Nephron (organoid): ENCODE data around the gene ALG12.

Experiments
- H3K27ac Mint-ChIP-seq, 3 experiments: 2 replicates each; pipeline ENCODE4 v1.8.0; 2020; ENCODE audit warnings: mixed read lengths in 3 of 3, mild to moderate bottlenecking in 2 of 3, moderate library complexity in 1 of 3
- H3K27me3 Mint-ChIP-seq: 2 replicates; pipeline ENCODE4 v1.8.0; 2021; ENCODE audit warnings: low read depth, mild to moderate bottlenecking, moderate library complexity, mixed read lengths
- H3K36me3 Mint-ChIP-seq: 2 replicates; pipeline ENCODE4 v1.8.0; 2020; ENCODE audit warnings: low read depth, mixed read lengths
- H3K4me1 Mint-ChIP-seq: 2 replicates; pipeline ENCODE4 v1.8.0; 2020; ENCODE audit warnings: mixed read lengths
- H3K4me3 Mint-ChIP-seq, 3 experiments: 2 replicates each; pipeline ENCODE4 v1.8.0; 2020; ENCODE audit warnings: mild to moderate bottlenecking in 3 of 3, mixed read lengths in 3 of 3, moderate library complexity in 2 of 3
- H3K9me3 Mint-ChIP-seq: 2 replicates; pipeline ENCODE4 v1.8.0; 2020; ENCODE audit warnings: mixed read lengths
- TF ChIP-seq, protein P1 (sequence below), 3 experiments: fragments of 200-600 bp; sonication (generic); IDR thresholded peaks; one replicate each; pipeline ENCODE4 v1.5.0; 2021; ENCODE audit warnings: antibody characterized with exemption in 3 of 3; ENCODE audit not compliant: unreplicated experiment in 3 of 3

ALG12 gene

DNA sequence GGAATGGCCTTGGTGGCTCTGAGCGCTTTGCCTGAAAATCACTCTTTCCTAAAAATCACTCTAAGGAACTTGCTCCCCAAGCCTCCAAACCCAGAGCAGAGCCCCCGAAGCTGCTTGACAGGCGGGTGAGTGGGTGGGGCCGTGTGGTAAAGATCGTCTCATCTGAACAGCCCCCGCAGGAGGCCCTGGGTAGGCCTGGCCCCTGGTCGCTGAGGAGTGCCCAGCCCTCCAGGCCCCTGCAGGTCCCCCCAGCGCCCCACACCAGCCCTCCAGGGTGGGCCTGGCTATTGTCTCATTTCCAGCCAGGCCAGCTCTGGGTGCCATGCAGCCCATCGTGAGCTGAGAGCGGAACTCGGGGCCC is 25.1 kb upstream of the ALG12 start:
- TF ChIP-seq, protein P1, sequence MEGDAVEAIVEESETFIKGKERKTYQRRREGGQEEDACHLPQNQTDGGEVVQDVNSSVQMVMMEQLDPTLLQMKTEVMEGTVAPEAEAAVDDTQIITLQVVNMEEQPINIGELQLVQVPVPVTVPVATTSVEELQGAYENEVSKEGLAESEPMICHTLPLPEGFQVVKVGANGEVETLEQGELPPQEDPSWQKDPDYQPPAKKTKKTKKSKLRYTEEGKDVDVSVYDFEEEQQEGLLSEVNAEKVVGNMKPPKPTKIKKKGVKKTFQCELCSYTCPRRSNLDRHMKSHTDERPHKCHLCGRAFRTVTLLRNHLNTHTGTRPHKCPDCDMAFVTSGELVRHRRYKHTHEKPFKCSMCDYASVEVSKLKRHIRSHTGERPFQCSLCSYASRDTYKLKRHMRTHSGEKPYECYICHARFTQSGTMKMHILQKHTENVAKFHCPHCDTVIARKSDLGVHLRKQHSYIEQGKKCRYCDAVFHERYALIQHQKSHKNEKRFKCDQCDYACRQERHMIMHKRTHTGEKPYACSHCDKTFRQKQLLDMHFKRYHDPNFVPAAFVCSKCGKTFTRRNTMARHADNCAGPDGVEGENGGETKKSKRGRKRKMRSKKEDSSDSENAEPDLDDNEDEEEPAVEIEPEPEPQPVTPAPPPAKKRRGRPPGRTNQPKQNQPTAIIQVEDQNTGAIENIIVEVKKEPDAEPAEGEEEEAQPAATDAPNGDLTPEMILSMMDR (IDR thresholded peaks at IDR 0.05; ENCODE audit: unreplicated experiment in 3 of 3): no peak
- Mint-ChIP-seq H3K36me3 (no peaks in the 10 kb centered on the region), H3K27me3 (no peaks in the 10 kb centered on the region), H3K27ac (no peak overlapping the region), H3K4me3 (no peak overlapping the region), H3K9me3 (no peaks in the 10 kb centered on the region), H3K4me1 (peaks cover 4% of the 10 kb centered on the region)

DNA sequence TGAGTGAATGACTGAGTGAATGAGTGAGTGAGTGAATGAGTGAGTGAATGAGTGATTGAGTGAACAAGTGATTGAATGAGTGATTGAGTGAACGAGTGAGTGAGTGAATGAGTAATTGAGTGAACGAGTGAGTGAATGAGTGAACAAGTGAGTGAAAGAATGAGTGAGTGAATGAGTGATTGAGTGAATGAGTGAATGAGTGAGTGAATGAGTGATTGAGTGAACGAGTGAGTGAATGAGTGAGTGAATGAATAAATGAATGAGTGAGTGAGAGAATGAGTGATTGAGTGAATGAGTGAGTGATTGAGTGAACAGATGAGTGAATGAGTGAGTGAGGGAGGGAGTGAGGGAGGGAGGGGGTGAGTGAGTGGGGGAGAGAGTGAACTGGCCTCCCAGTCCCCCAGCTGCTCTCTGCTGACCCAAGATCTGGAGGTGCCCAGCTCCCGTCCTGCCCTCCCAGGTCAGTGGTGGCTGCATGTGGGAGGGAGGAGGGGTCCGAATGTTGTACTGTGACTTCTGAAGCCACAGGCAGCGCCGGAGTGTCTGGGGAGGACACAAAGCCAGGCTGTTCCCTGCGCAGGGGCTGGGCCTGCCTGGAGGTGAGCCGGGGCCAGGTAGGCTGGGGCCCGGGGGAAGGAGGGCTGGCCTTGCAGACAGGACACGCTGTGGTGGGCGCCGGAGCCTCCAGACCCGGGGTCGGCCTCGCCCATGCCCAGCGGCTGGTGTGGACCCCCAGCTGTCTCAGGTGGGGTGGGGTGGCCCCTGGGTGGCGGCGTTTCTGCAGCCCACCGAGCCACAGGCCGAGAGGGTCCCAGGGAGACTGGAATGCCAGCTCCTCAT is 24.5 kb upstream of the ALG12 start:
- Mint-ChIP-seq H3K9me3 (no peaks in the 10 kb centered on the region), H3K27ac (no peak overlapping the region), H3K4me1 (peaks cover 4% of the 10 kb centered on the region), H3K27me3 (no peaks in the 10 kb centered on the region), H3K4me3 (no peak overlapping the region), H3K36me3 (no peaks in the 10 kb centered on the region)
- TF ChIP-seq, protein P1 (IDR thresholded peaks at IDR 0.05; ENCODE audit: unreplicated experiment in 3 of 3): no peak

DNA sequence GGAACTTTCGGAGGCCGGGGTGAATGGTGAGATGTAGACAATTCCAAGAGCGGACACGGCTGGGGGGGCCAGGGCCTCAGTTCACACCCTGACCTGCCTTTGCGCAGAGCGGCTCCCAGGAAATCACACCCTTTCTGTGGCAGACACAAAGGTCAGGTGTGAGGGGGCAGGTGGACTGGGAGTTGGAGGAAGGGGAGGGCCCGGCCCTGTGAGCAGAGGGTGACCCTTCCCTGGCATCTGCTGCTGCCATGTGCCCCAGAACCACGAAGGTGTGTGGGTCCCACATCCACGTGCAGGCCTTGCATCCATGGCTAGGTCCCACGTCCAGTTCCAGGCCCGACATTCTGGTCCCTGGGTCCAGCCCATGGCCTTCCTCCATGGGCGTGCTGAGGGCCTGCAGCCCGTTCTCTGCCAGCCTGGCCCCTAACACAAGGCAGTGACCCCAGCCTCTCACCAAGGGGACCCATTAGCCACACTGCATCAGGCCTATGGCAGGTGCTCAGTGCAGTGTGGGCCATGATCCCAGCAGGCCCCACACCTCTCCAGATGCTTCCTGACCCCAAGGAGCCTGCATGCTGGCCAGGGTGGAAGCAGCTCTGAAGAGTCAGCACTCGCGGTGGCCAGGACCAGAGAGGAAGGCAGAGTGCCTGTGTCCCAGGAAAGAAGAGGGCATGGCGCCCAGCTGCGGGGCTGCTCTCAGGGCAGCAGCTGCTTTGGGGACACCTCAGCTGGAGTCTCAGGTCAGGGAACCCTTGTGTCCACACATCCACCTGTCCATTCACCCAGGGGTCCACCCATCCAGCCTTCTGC is 23.5 kb upstream of the ALG12 start:
- TF ChIP-seq, protein P1 (IDR thresholded peaks at IDR 0.05; ENCODE audit: unreplicated experiment in 3 of 3): no peak
- Mint-ChIP-seq H3K27ac (no peak overlapping the region), H3K4me3 (no peak overlapping the region), H3K9me3 (no peaks in the 10 kb centered on the region), H3K4me1 (peaks cover 4% of the 10 kb centered on the region), H3K27me3 (peaks cover 1% of the 10 kb centered on the region), H3K36me3 (no peaks in the 10 kb centered on the region)

DNA sequence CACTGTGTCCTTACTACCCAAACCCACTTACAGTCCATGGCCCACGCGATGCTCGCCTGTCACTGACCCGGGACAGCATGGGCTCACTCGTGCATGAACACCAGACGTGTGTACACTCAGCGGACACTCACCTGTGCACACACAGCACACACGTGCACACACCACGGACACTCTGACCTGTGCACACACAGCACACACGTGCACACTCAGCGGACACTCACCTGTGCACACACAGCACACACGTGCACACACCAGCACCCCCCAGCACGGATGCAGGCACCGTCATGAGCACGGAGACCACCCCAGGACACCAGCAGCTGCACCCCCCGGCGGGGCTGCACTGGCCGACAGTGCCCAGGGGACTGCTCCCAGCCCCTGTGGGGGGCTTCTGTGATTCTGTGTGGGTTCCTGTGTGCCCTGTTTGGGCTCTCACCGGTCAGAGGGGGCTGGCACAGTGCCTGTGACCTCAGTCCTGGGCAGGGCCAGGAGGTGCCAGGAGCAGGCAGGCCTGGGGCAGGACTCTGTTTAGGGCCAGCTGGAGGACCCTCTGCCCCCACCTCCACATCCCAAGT is 20.4 kb upstream of the ALG12 start:
- H3K27ac Mint-ChIP-seq: no peak overlapping the region
- TF ChIP-seq, protein P1 (IDR thresholded peaks at IDR 0.05; ENCODE audit: unreplicated experiment in 3 of 3): no peak
- H3K4me1 Mint-ChIP-seq: peaks cover 4% of the 10 kb centered on the region
- no peaks in the 10 kb centered on the region for H3K9me3 Mint-ChIP-seq
- peaks cover 4% of the 10 kb centered on the region for H3K27me3 Mint-ChIP-seq
- H3K4me3 Mint-ChIP-seq: no peak overlapping the region
- H3K36me3 Mint-ChIP-seq: no peaks in the 10 kb centered on the region

DNA sequence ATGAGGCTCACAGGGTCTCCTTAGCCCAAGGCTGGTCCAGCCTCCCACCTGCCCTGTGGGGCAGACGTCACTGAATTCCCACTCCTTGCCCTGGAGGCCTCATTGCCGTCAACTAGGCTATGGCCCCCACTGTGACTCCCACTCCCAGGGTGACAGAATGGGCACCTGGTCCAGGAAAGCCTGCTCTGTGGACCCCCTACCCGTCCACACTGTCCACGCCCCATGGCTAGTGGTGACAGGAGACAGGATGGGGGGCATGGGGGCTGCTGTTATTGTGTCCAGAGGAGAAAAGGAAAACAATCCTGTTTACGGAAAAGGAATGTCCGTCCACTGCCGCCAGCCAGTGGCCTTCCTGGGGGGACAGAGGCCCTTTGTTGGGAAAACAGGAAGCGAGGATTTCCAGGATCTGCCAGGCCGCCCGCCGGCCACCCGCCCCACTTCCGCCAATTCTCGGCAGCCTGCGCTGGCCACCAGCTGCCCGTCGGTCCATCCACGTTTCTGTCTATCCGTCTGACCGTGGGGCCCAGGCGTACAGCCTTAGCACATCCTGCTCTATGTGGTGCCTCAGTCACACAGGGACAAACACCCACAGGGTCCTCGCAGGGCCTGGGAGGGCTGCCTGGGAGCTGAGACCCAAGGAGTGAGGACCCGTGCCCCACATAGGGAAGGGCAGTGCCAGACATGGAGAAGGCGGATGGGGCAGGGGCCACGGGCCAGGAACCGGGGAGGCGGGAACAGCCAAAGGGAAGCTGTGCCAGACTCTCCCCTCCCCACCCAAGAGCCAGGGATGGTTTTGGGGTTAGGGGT is 19.7 kb upstream of the ALG12 start:
- Mint-ChIP-seq H3K4me1 (peaks cover 10% of the 10 kb centered on the region), H3K9me3 (no peaks in the 10 kb centered on the region), H3K27me3 (peaks cover 10% of the 10 kb centered on the region), H3K36me3 (no peaks in the 10 kb centered on the region), H3K4me3 (peak overlapping the region in 1 of 3 experiments; percentile 5), H3K27ac (no peak overlapping the region)
- TF ChIP-seq, protein P1 (IDR thresholded peaks at IDR 0.05; ENCODE audit: unreplicated experiment in 3 of 3): no peak
